ENCODE data around the gene SCAMP5. TPM values are rescaled to one million over a fixed set of nuclear protein-coding genes. Genes with fewer than 3 reads are reported as not detected.

SCAMP5 gene
- polyA plus RNA-seq, 2 of the 4 experiments (the other 2 are of a cell fraction), result 10.5 to 16.2 TPM

- TF ChIP-seq NPAS2 (CRISPR knock-in tag; IDR thresholded peaks at IDR 0.05; ENCODE audit: borderline replicate concordance), result no peak
Observed at GRCh38 chr15:74962671-74963070, 32.7 kb upstream of the SCAMP5 start (continued).

DNA sequence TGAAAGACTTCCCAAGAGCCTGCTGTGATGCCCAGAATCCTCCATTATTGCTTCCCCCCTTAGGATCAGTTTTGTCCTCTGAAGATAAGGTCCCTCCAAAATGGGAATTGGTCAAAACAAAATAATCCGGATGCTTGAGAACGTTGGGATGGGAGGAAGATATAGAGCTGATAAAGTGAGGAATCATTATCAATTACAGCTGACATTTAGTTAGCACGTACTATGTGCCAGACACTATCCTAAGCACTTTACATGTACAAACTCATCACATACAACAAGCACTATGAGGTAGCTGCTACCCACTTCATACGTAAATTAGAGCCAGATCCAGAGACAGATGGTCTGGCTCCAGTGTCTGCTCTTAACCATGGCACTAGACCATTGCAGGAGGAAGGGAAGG is 32.1 kb upstream of the SCAMP5 start:
- no peak for TF ChIP-seq RAD21 (conservative IDR thresholded peaks at IDR 0.05 in 1 of 2, IDR thresholded peaks at IDR 0.05 in 1 of 2)
- TF ChIP-seq, protein P1, sequence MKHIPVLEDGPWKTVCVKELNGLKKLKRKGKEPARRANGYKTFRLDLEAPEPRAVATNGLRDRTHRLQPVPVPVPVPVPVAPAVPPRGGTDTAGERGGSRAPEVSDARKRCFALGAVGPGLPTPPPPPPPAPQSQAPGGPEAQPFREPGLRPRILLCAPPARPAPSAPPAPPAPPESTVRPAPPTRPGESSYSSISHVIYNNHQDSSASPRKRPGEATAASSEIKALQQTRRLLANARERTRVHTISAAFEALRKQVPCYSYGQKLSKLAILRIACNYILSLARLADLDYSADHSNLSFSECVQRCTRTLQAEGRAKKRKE (CRISPR knock-in tag; IDR thresholded peaks at IDR 0.05; ENCODE audit: low read depth), result no peak
- TF ChIP-seq, protein P2, sequence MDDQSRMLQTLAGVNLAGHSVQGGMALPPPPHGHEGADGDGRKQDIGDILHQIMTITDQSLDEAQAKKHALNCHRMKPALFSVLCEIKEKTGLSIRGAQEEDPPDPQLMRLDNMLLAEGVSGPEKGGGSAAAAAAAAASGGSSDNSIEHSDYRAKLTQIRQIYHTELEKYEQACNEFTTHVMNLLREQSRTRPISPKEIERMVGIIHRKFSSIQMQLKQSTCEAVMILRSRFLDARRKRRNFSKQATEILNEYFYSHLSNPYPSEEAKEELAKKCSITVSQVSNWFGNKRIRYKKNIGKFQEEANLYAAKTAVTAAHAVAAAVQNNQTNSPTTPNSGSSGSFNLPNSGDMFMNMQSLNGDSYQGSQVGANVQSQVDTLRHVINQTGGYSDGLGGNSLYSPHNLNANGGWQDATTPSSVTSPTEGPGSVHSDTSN (IDR thresholded peaks at IDR 0.05), result no peak
- TF ChIP-seq RNF2 (IDR thresholded peaks at IDR 0.05; ENCODE audit: borderline replicate concordance, low read depth), result no peak
- TF ChIP-seq CHD4 (IDR thresholded peaks at IDR 0.05; ENCODE audit: borderline replicate concordance), result no peak
- no peak for TF ChIP-seq CBX8 (IDR thresholded peaks at IDR 0.05)
- no peak for TF ChIP-seq CBX2 (IDR thresholded peaks at IDR 0.05; ENCODE audit: borderline replicate concordance, low read depth)
- no peak for TF ChIP-seq PHF8 (IDR thresholded peaks at IDR 0.05; ENCODE audit: borderline replicate concordance, low read depth)
- no peak for TF ChIP-seq HDAC2 (IDR thresholded peaks at IDR 0.05)
- TF ChIP-seq ZC3H11A (IDR thresholded peaks at IDR 0.05), result no peak
- no peak for TF ChIP-seq ZNF302 (CRISPR knock-in tag; IDR thresholded peaks at IDR 0.05)
- TF ChIP-seq EHF (CRISPR knock-in tag; IDR thresholded peaks at IDR 0.05), result no peak
- no peak for TF ChIP-seq EP300 (IDR thresholded peaks at IDR 0.05)
- no peak for TF ChIP-seq TFCP2L1 (CRISPR knock-in tag; IDR thresholded peaks at IDR 0.05)
- no peak for TF ChIP-seq ZSCAN20 (CRISPR knock-in tag; IDR thresholded peaks at IDR 0.05)
- no peak for TF ChIP-seq HOXA7 (CRISPR knock-in tag; IDR thresholded peaks at IDR 0.05)
- 85% methylated on average over 4 of the region's 4 CpGs for WGBS (ENCODE audit: missing lambda C conversion rate)
- no peak overlapping the region for H3K27ac ChIP-seq
- POLR2A ChIA-PET, result no interaction called here
- peaks cover 21% of the 10 kb centered on the region for H3K4me1 ChIP-seq
- FAIRE-seq (no peak), ATAC-seq (no peak), DNase-seq (ENCODE audit: low read depth in 1 of 2, low spot score in 1 of 2) (no peak)
- H3K4me3 ChIP-seq, result no peak overlapping the region
- no peak overlapping the region for H3K4me2 ChIP-seq
- H3K9me3 ChIP-seq, result no peaks in the 10 kb centered on the region
- CTCF ChIA-PET, result interaction anchor here (1.2 to 7.9 kb wide), 5 partner anchors 13 to 241 kb away, joined by 3 to 54 read pairs (median 7); no protein-coding TSS in a partner anchor

DNA sequence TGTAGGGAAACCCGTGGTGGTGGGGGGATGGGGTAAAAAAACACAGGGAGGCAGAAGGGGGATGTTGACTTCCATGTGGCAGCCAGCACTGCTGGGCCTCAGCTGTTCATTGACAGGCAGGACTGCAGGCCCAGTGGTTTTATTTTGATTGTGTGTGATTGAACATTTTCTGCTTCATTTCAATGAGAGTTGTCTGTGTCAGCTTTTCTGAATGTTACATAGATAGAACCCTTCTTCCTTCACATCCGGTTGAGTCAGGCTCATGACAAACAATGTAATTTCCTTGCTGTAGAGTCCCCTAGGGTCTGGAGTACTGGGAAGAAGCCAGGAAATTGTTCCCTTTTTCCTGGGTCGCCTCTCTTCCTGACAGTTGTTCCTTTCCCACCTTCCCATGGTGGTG is 30.6 kb upstream of the SCAMP5 start:
- peak overlapping the region; percentile 31 for H3K4me2 ChIP-seq
- WGBS (ENCODE audit: missing lambda C conversion rate), result 25% methylated on average over 3 of the region's 3 CpGs
- ChIA-PET POLR2A (no interaction called here), CTCF (interaction anchor here (1.1 to 2.8 kb wide), 5 partner anchors 10 to 65 kb away, joined by 3 to 10 read pairs (median 7); no protein-coding TSS in a partner anchor)
- peaks cover 15% of the 10 kb centered on the region; the same call in 2 of the 3 replicates for H3K4me1 ChIP-seq
- H3K4me3 ChIP-seq, result no peak overlapping the region
- no peaks in the 10 kb centered on the region for H3K9me3 ChIP-seq
- H3K27ac ChIP-seq, result peak overlapping the region in 1 of 2 experiments; percentile 48; a peak in 2 of 6 replicates
- peak; percentile 37 for TF ChIP-seq MAFK (IDR thresholded peaks at IDR 0.05; ENCODE audit: partially characterized antibody)
- TF ChIP-seq, protein P3, sequence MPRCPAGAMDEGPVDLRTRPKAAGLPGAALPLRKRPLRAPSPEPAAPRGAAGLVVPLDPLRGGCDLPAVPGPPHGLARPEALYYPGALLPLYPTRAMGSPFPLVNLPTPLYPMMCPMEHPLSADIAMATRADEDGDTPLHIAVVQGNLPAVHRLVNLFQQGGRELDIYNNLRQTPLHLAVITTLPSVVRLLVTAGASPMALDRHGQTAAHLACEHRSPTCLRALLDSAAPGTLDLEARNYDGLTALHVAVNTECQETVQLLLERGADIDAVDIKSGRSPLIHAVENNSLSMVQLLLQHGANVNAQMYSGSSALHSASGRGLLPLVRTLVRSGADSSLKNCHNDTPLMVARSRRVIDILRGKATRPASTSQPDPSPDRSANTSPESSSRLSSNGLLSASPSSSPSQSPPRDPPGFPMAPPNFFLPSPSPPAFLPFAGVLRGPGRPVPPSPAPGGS (IDR thresholded peaks at IDR 0.05), result no peak
- no peak for FAIRE-seq
- ATAC-seq, result peak; percentile 37 to 40; a peak in 2 of 6 replicates
- DNase-seq (ENCODE audit: low read depth in 1 of 2, low spot score in 1 of 2), result no peak

DNA sequence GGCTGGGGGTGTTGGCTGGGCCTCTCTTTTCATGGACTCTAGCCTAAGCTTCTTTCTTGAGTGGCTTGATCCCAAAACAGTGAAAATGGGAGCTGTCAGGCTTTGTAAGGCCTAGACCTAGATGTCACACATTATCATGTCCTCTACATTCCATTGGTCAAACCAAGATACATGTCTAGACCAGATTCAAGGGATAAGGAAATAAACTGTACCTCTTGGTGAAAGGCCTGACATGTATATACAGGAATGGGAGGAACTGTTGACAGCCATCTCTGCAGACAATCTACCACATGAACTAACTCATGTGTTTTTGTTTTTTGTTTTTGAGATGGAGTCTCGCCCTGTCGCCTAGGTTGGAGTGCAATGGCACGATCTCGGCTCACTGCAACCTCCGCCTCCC is 27.7 kb upstream of the SCAMP5 start:
- 87% methylated on average over 5 of the region's 5 CpGs for WGBS (ENCODE audit: missing lambda C conversion rate)
- no peak overlapping the region for H3K27ac ChIP-seq
- no peak for ATAC-seq
- DNase-seq (ENCODE audit: low read depth in 1 of 2, low spot score in 1 of 2), result no peak
- POLR2A ChIA-PET, result interaction anchor here (0.6 to 1.5 kb wide), 2 partner anchors 11 to 92 kb away, joined by 3 to 4 read pairs; partner anchors contain the start of gene RPP25
- H3K4me2 ChIP-seq, result no peak overlapping the region
- no peak for FAIRE-seq
- TF ChIP-seq, protein P1 (CRISPR knock-in tag; IDR thresholded peaks at IDR 0.05; ENCODE audit: low read depth), result no peak
- TF ChIP-seq, protein P4, sequence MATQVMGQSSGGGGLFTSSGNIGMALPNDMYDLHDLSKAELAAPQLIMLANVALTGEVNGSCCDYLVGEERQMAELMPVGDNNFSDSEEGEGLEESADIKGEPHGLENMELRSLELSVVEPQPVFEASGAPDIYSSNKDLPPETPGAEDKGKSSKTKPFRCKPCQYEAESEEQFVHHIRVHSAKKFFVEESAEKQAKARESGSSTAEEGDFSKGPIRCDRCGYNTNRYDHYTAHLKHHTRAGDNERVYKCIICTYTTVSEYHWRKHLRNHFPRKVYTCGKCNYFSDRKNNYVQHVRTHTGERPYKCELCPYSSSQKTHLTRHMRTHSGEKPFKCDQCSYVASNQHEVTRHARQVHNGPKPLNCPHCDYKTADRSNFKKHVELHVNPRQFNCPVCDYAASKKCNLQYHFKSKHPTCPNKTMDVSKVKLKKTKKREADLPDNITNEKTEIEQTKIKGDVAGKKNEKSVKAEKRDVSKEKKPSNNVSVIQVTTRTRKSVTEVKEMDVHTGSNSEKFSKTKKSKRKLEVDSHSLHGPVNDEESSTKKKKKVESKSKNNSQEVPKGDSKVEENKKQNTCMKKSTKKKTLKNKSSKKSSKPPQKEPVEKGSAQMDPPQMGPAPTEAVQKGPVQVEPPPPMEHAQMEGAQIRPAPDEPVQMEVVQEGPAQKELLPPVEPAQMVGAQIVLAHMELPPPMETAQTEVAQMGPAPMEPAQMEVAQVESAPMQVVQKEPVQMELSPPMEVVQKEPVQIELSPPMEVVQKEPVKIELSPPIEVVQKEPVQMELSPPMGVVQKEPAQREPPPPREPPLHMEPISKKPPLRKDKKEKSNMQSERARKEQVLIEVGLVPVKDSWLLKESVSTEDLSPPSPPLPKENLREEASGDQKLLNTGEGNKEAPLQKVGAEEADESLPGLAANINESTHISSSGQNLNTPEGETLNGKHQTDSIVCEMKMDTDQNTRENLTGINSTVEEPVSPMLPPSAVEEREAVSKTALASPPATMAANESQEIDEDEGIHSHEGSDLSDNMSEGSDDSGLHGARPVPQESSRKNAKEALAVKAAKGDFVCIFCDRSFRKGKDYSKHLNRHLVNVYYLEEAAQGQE (IDR thresholded peaks at IDR 0.05), result no peak
- TF ChIP-seq NFE2L2 (conservative IDR thresholded peaks at IDR 0.05; ENCODE audit: low read length), result no peak
- no peak overlapping the region for H3K4me3 ChIP-seq
- CTCF ChIA-PET, result interaction anchor here (0.8 to 3.1 kb wide), 6 partner anchors 8 to 25 kb away, joined by 3 to 10 read pairs (median 4); partner anchors contain the start of gene RPP25
- peaks cover 12% of the 10 kb centered on the region; the same call in 2 of the 3 replicates for H3K4me1 ChIP-seq
- H3K9me3 ChIP-seq, result no peaks in the 10 kb centered on the region; the same call in 2 of the 3 replicates

All from A549 (cell line).